Left lung (tissue), 10 donors: ENCODE data around the gene CHRNA10. TPM values are rescaled to one million over a fixed set of nuclear protein-coding genes. Genes with fewer than 3 reads are reported as not detected.

Source experiments
- ATAC-seq: fragments of 200-7000 bp; cut with Tn5 transposase; one replicate; pipeline ENCODE4 v1.9.1; 2020; ENCODE audit warnings: moderate library complexity
- DNase-seq, 4 donors: peaks; one replicate each; pipeline ENCODE4 v3.0.0-alpha.2; 2013 to 2020
- H3K27ac ChIP-seq, 2 donors: fragments of 200-600 bp; sonication (generic) in 1 of 2; one replicate each; pipeline versions ENCODE4 v1.5.0 to v1.8.0; 2020 to 2021
- H3K27me3 ChIP-seq, 2 donors: fragments of 200-600 bp; sonication (generic) in 1 of 2; one replicate each; pipeline versions ENCODE4 v1.5.0 to v1.8.0; 2020 to 2021
- H3K36me3 ChIP-seq, 2 donors: fragments of 200-600 bp; sonication (generic) in 1 of 2; one replicate each; pipeline versions ENCODE4 v1.5.0 to v1.8.0; 2020 to 2021
- H3K4me1 ChIP-seq, 2 donors: fragments of 200-600 bp; one replicate each; pipeline ENCODE4 v1.8.0; 2021
- H3K4me3 ChIP-seq, 2 donors: fragments of 200-600 bp; sonication (generic) in 1 of 2; one replicate each; pipeline versions ENCODE4 v1.5.0 to v1.8.0; 2020 to 2021; ENCODE audit warnings: mild to moderate bottlenecking in 1 of 2
- H3K9me3 ChIP-seq, 2 donors: fragments of 200-600 bp; sonication (generic) in 1 of 2; one replicate each; pipeline versions ENCODE4 v1.5.0 to v1.8.0; 2020 to 2021
- intact Hi-C, 2 donors: fragments of 100-400 bp; cut with DNase I; formaldehyde crosslinking; loops; one replicate each; pipeline versions ENCODE4 v1.11.2 to v1.14.2; 2022
- polyA plus RNA-seq, 6 donors: library from polyadenylated mRNA; unstranded; fragments of 120-200 nt; gene quantifications; one replicate each; pipeline ENCODE4 v1.2.1, GENCODE V29; 2013; ENCODE audit not compliant: insufficient read length in 6 of 6
- total RNA-seq, 2 donors: library from RNA; stranded (reverse); fragmentation: NEBNext Ultra II Directional; extraction: Animal tissue kit (Norgen Biotek cat#: 25700); gene quantifications; one replicate each; pipeline ENCODE4 v1.2.1, GENCODE V29; 2021
- TF ChIP-seq, protein P1 (sequence below), 2 donors: fragments of 200-600 bp; sonication (generic) in 1 of 2; IDR thresholded peaks; one replicate each; pipeline versions ENCODE4 v1.5.0 to v1.8.0; 2021; ENCODE audit warnings: antibody characterized with exemption in 2 of 2
- donor health status: DM: no; HTN: yes; CAD: no.
- donor health status: DM: no; HTN: no; CAD: no.

The CHRNA10 gene
- total and polyA plus RNA-seq, 8 donors = 0.67 to 4.1 (median 2.2) TPM

DNA sequence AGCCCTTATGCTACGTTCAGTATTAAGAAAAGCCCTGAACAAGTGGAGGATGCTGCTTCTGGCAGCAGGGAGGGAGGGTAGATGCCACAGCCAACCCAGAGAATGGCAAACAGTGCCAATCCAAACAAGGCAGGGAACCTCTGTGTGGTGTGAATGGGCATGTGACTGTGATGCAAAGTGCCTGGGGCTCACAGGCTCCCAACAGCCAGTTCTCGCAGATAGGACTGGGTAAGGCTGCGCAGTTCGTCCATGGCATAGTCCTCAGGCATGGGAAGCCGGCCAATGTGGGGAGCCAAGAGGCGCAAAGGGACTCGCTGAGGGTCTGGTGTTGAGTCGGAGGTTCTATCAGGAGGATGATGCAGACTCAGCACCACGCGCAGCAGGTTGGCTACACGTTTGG, 4.8 kb upstream of the CHRNA10 start:
- peaks cover 0 to 100% of the 10 kb centered on the region in 2 donors for H3K36me3 ChIP-seq
- H3K9me3 ChIP-seq = no peaks in the 10 kb centered on the region
- intact Hi-C loops = no loop called here

DNA sequence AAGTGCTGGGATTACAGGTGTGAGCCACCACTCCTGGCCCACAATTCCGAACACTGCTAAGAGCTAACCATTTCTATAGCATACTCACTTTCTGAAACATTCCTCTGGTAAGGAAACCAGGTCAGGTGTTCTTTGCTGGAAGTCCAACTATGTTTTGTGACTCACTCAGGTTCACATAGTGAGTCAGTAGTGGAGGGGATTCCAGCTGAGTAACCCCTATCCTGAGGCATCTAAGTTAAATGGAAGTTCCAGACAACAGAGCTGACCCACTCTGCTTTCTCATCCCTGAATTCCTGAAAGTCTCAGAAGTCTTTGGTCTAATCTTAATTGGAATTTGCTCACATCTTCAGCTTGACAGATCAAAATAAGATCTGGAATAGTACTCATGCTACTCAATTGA, 3.0 kb upstream of the CHRNA10 start:
- H3K4me3 ChIP-seq = no peak overlapping the region
- H3K27me3 ChIP-seq = no peaks in the 10 kb centered on the region
- H3K36me3 ChIP-seq = peaks cover 0 to 100% of the 10 kb centered on the region in 2 donors
- DNase-seq (no peak), ATAC-seq (no peak)
- intact Hi-C loops = no loop called here
- no peaks in the 10 kb centered on the region for H3K9me3 ChIP-seq
- no peaks in the 10 kb centered on the region for H3K4me1 ChIP-seq
- TF ChIP-seq, protein P1, sequence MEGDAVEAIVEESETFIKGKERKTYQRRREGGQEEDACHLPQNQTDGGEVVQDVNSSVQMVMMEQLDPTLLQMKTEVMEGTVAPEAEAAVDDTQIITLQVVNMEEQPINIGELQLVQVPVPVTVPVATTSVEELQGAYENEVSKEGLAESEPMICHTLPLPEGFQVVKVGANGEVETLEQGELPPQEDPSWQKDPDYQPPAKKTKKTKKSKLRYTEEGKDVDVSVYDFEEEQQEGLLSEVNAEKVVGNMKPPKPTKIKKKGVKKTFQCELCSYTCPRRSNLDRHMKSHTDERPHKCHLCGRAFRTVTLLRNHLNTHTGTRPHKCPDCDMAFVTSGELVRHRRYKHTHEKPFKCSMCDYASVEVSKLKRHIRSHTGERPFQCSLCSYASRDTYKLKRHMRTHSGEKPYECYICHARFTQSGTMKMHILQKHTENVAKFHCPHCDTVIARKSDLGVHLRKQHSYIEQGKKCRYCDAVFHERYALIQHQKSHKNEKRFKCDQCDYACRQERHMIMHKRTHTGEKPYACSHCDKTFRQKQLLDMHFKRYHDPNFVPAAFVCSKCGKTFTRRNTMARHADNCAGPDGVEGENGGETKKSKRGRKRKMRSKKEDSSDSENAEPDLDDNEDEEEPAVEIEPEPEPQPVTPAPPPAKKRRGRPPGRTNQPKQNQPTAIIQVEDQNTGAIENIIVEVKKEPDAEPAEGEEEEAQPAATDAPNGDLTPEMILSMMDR (IDR thresholded peaks at IDR 0.05) = no peak
- H3K27ac ChIP-seq = no peak overlapping the region

More for the DNA sequence above, 4.8 kb upstream of the CHRNA10 start:
- no peak overlapping the region for H3K27ac ChIP-seq
- no peaks in the 10 kb centered on the region for H3K4me1 ChIP-seq
- no peak overlapping the region for H3K4me3 ChIP-seq
- ATAC-seq (no peak), DNase-seq (no peak)
- TF ChIP-seq, protein P1 (IDR thresholded peaks at IDR 0.05) = no peak
- H3K27me3 ChIP-seq = no peaks in the 10 kb centered on the region

DNA sequence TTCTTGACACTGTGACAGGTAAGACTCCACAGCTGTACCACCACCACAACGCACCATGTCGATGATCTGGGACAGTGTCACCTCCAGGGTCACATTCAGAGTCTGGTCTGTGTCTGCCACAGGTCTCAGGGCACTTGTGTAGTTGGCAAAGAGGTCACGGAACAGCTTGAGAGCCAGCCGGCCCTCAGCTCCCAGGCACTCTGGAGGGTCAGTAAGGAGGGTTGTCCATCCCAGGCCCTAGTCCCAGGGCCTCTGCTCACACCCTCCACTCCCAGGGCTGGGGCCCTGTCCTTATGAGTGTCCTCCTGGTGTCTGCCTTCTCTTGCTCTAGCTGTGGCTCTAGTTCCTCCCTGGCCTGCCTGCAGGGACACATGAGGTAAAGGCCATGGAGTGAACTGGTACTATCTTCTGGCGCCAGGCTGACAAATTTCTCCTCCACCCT, 1.4 kb downstream of the CHRNA10 start:
- Histone ChIP-seq H3K27ac (no peak overlapping the region), H3K27me3 (no peaks in the 10 kb centered on the region), H3K36me3 (peaks cover 3 to 100% of the 10 kb centered on the region in 2 donors), H3K4me3 (no peak overlapping the region), H3K4me1 (no peaks in the 10 kb centered on the region), H3K9me3 (no peaks in the 10 kb centered on the region)
- intact Hi-C loops = no loop called here
- TF ChIP-seq, protein P1 (IDR thresholded peaks at IDR 0.05) = no peak
- no peak for ATAC-seq
- DNase-seq = no peak

DNA sequence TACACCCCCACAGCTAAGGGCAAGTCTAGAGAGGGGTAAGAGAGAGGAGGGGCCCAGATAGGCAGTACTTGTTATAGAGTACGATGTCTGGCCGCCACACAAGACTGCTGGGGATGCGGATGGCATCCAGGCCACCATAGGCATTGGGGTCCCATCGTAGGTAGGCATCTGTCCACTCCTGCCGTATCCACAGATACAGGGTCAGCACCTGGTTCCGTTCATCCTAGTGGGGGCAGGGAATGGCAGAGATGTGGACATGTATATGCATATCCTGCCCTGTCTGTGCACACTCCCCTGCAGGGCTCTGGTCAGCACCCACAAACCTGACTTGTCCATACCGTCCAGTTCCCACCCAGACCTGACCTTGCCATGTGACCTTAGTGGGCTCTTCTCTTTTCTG, 2.1 kb downstream of the CHRNA10 start:
- intact Hi-C loops = no loop called here
- Histone ChIP-seq H3K27ac (no peak overlapping the region), H3K4me1 (no peaks in the 10 kb centered on the region), H3K9me3 (no peaks in the 10 kb centered on the region), H3K4me3 (no peak overlapping the region), H3K36me3 (peaks cover 3 to 100% of the 10 kb centered on the region in 2 donors), H3K27me3 (no peaks in the 10 kb centered on the region)
- no peak for DNase-seq
- no peak for ATAC-seq
- TF ChIP-seq, protein P1 (IDR thresholded peaks at IDR 0.05) = no peak

DNA sequence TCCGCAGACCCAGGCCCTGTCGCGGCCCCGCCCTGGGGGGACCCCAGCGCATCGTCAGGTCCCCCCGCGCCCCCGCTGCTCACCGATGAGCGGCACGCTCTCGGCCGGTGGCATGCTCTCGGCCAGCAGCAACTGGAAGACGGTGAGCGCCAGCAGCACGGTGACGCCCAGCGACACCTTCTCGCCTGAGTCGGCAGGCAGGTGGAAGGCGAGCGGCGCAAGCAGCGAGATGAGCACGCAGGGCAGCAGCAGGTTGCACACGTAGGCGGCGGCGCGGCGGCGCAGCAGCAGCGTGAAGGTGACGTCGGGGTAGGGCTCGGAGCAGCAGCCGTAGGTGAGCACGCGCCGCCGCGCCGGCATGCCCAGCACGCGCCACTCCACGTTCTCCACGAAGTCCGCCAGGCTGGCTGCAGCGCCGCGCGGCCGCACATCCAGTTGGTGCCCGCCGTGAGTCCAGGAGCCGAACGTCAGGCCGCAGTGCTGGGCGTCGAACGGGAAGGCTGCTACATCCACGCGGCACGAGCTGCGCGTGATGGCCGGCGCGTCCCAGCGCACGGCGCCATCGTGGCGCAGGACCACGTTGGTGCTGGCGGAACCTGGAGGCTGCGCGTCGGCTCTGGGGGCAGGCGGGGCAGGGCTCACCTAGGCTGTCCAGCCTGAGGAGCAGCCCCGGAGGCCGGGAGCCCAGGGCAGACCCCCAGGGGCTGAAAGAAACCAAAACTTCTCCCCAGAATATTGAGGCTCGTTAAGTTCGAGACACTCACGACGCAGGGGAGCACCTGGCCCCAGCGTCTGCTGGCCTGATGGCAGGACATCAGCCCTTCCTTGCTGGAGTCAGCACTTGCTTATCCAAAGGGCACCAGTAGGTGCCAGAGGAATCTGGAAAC, 3.8 kb downstream of the CHRNA10 start:
- intact Hi-C loops = no loop called here
- no peak overlapping the region for H3K27ac ChIP-seq
- H3K9me3 ChIP-seq = no peaks in the 10 kb centered on the region
- peaks cover 3 to 85% of the 10 kb centered on the region in 2 donors for H3K36me3 ChIP-seq
- no peaks in the 10 kb centered on the region for H3K4me1 ChIP-seq
- TF ChIP-seq, protein P1 (IDR thresholded peaks at IDR 0.05) = no peak
- DNase-seq (peak in 1 of 4 donors; percentile 78), ATAC-seq (no peak)
- no peak overlapping the region for H3K4me3 ChIP-seq
- H3K27me3 ChIP-seq = no peaks in the 10 kb centered on the region
